ENCODE data around the gene CEMIP2. TPM values are rescaled to one million over a fixed set of nuclear protein-coding genes. Genes with fewer than 3 reads are reported as not detected.
"Not testable (repeated sequence)": the region's sequence is repeated elsewhere in the genome, so short reads cannot be mapped to it uniquely, and the experiment has no call there.

CEMIP2 gene
- total and polyA plus RNA-seq, 12 donors = 4.7 to 34.9 (median 9.6) TPM

DNA sequence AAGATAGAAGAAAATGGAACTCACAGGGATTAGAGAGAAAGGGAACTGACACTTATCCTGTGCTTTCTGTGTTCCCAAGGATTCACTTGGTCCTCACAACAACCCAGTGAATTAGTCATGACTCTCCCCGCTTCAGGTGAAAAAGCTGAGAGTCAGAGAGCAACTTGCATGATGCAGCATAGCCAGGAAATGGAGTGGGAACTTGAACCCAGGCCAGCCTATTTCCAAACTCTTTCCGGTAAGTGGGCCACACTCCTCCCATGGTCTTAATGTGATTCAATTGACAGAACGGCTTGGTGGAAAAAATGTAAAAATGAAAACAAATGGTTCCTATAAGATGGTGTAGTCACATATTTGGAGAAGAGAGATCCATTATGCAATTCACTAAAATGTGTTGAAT, 45.9 kb upstream of the CEMIP2 start:
- peak in 1 of 2 donors; percentile 21 for DNase-seq
- no peaks in the 10 kb centered on the region for H3K36me3 ChIP-seq
- peak in 7 of 8 donors; percentile 16 to 69 (median 37) for ATAC-seq
- 61 to 64% methylated on average over 3 of the region's 3 CpGs for WGBS, 2 donors
- H3K27me3 ChIP-seq = no peaks in the 10 kb centered on the region
- TF ChIP-seq, protein P1, sequence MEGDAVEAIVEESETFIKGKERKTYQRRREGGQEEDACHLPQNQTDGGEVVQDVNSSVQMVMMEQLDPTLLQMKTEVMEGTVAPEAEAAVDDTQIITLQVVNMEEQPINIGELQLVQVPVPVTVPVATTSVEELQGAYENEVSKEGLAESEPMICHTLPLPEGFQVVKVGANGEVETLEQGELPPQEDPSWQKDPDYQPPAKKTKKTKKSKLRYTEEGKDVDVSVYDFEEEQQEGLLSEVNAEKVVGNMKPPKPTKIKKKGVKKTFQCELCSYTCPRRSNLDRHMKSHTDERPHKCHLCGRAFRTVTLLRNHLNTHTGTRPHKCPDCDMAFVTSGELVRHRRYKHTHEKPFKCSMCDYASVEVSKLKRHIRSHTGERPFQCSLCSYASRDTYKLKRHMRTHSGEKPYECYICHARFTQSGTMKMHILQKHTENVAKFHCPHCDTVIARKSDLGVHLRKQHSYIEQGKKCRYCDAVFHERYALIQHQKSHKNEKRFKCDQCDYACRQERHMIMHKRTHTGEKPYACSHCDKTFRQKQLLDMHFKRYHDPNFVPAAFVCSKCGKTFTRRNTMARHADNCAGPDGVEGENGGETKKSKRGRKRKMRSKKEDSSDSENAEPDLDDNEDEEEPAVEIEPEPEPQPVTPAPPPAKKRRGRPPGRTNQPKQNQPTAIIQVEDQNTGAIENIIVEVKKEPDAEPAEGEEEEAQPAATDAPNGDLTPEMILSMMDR (IDR thresholded peaks at IDR 0.05) = no peak
- H3K9me3 ChIP-seq = no peaks in the 10 kb centered on the region
- H3K4me3 ChIP-seq = no peak overlapping the region
- intact Hi-C loops (cut with DNase I) = loop anchor here in 2 of 10 donors (10.0 kb wide), 4 partner anchors 49 to 461 kb away; partner anchors contain the start of genes ABHD17B (in 1 of the 2), C9orf85 (in 1 of the 2) and CEMIP2 (in 1 of the 2)
- peaks cover 0 to 34% (median 11%) of the 10 kb centered on the region in 9 donors for H3K4me1 ChIP-seq
- peak overlapping the region in 3 of 10 donors; percentile 45 to 61 (median 58) for H3K27ac ChIP-seq

DNA sequence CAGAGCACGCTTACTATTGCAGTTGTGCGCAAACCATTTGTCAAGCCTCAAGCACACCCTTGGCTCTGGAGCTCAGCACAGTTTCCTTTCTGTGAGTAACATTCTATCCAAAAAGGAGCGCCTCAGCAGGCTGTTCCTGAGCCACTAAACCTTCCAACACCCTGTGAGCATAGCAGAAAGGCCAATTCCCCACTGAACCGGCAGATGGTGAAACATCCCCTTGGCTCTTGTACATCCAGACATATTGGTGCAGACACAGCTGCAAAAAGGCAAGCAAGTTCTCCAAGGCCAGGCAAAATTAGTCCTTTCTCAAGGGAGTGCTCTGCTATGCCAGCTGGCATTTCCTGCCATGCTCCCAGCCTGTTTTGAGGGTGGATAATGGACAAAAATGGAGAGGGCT, 44.1 kb upstream of the CEMIP2 start:
- Histone ChIP-seq H3K4me3 (no peak overlapping the region), H3K4me1 (peaks cover 0 to 34% (median 10%) of the 10 kb centered on the region in 9 donors), H3K27ac (peak overlapping the region in 3 of 10 donors; percentile 13 to 31 (median 24)), H3K27me3 (no peaks in the 10 kb centered on the region), H3K36me3 (no peaks in the 10 kb centered on the region), H3K9me3 (no peaks in the 10 kb centered on the region)
- WGBS, 2 donors = 74 to 81% methylated on average over 4 of the region's 4 CpGs
- ATAC-seq (peak; percentile 70 to 90 (median 85)), DNase-seq (peak; percentile 18 to 31)
- TF ChIP-seq, protein P1 (IDR thresholded peaks at IDR 0.05) = peak in 3 of 9 donors; percentile 11 to 38 (median 31)
- intact Hi-C loops (cut with DNase I) = loop anchor here in 2 of 10 donors (10.0 kb wide), 4 partner anchors 48 to 462 kb away; partner anchors contain the start of genes ABHD17B (in 1 of the 2), C9orf85 (in 1 of the 2) and CEMIP2 (in 1 of the 2)

DNA sequence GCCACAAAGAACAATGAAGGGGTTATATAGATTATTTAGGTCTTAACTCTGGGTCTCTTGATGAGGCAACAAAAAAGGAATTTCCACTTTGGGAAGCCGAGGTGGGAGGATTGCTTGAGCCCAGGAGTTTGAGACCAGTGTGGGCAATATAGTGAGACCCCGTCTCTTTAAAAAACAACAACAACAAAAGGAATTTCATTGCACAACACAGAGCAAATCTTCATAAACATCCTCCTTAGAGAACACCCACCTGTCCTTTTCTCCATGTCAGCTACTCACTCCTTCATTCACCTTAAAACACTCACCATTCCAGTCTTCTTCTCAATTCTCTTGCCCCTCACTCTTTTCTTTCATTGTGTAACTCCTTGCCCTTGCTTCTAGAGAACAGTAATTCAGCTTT, 39.8 kb upstream of the CEMIP2 start:
- ATAC-seq (no peak), DNase-seq (no peak)
- H3K4me1 ChIP-seq = peaks cover 0 to 20% (median 5%) of the 10 kb centered on the region in 9 donors
- no peaks in the 10 kb centered on the region for H3K27me3 ChIP-seq
- H3K9me3 ChIP-seq = no peaks in the 10 kb centered on the region
- TF ChIP-seq, protein P1 (IDR thresholded peaks at IDR 0.05) = no peak
- 85 to 91% methylated on average over 2 of the region's 2 CpGs for WGBS, 2 donors
- intact Hi-C loops (cut with DNase I) = loop anchor here in 9 of 10 donors (5.0 to 10.0 kb wide), 7 partner anchors 104 to 523 kb away; partner anchors contain the start of genes ABHD17B (in 2 of the 9) and C9orf85 (in 2 of the 9)
- no peak overlapping the region for H3K4me3 ChIP-seq
- no peak overlapping the region for H3K27ac ChIP-seq
- H3K36me3 ChIP-seq = no peaks in the 10 kb centered on the region

DNA sequence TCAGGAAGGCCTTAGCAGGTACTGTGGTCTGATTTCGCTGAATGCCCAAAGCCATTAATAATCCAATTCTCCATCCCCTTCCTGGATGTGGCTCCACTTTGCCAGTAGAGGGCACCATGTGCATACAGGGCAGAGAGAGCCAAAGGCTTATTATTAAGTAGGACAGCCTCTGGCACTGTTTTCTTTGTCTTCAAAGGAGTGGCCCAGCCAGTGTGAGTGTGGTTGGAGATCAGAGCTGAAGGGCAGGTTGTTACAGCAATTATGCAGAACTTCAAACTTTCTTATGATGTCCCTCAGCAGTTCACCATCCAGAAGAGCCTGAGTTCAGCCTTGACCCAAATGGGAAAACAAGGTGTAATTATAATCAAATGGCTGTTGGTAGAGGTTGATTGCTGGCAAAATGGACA, 38.6 kb upstream of the CEMIP2 start:
- TF ChIP-seq, protein P1 (IDR thresholded peaks at IDR 0.05) = peak; percentile 85 to 95 (median 89)
- Histone ChIP-seq H3K27me3 (no peaks in the 10 kb centered on the region), H3K4me1 (peaks cover 0 to 11% (median 5%) of the 10 kb centered on the region in 9 donors), H3K27ac (no peak overlapping the region), H3K4me3 (no peak overlapping the region), H3K9me3 (no peaks in the 10 kb centered on the region), H3K36me3 (no peaks in the 10 kb centered on the region)
- DNase-seq (peak; percentile 26 to 72), ATAC-seq (peak; percentile 86 to 99 (median 93))
- 8 to 17% methylated on average over 1 of the region's 1 CpG for WGBS, 2 donors
- intact Hi-C loops (cut with DNase I) = loop anchor here (1.0 to 10.0 kb wide), 9 partner anchors 105 to 522 kb away; partner anchors contain the start of genes ABHD17B (in 2 of the 10) and C9orf85 (in 2 of the 10)

DNA sequence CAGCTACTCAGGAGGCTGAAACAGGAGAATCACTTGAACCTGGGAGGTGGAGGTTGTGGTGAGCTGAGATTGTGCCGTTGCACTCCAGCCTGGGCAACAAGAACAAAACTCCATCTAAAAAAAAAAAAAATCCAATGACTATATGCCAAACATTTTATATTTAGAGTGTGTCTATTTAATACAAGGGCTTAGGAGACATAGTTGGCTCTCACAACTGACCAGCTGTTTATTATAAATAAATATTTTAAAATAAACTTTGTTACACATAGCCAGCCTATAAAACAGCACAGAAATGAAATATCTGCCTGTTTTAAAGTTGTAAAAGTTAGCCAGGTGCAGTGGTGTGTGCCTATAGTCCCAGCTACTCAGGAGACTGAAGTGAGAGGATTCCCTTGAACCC, 36.8 kb upstream of the CEMIP2 start:
- H3K27ac ChIP-seq = not testable (repeated sequence)

More for the DNA sequence above, 36.8 kb upstream of the CEMIP2 start:
- WGBS, 2 donors = 50 to 58% methylated on average over 1 of the region's 1 CpG
- not testable (repeated sequence) for H3K4me1 ChIP-seq, H3K36me3 ChIP-seq, DNase-seq, H3K4me3 ChIP-seq, H3K27me3 ChIP-seq, ATAC-seq, H3K9me3 ChIP-seq
- intact Hi-C loops (cut with DNase I) = loop anchor here in 9 of 10 donors (5.0 to 10.0 kb wide), 7 partner anchors 107 to 520 kb away; partner anchors contain the start of genes ABHD17B (in 2 of the 9) and C9orf85 (in 2 of the 9)
